HG03442 (cell line): ENCODE data around the gene HARS1.
"Not testable (repeated sequence)": the region's sequence is repeated elsewhere in the genome, so short reads cannot be mapped to it uniquely, and the experiment has no call there.

ENCODE experiments used
- ATAC-seq: cut with Tn5 transposase; IDR thresholded peaks from one replicate; pipeline ENCODE4 v1.9.1; 2021; ENCODE audit warnings: mild to moderate bottlenecking, moderate library complexity; ENCODE audit not compliant: unreplicated experiment

The HARS1 gene

GRCh38 chr5:140677947-140678346, 13.2 kb downstream of the HARS1 start:
- peak; percentile 68 for ATAC-seq

GRCh38 chr5:140674629-140675028, 16.5 kb downstream of the HARS1 start:
- ATAC-seq = no peak

- no peak for ATAC-seq
Observed at GRCh38 chr5:140674211-140674610, 17.0 kb downstream of the HARS1 start.

- ATAC-seq = no peak
Observed at GRCh38 chr5:140673187-140673976, 17.8 kb downstream of the HARS1 start, which contains the start of gene DND1. TSS of gene DND1 (minus strand) at chr5:140673576. CDS start at chr5:140673542, 34 bp downstream.

- ATAC-seq = no peak
Observed at GRCh38 chr5:140672455-140673186, 18.5 kb downstream of the HARS1 start.

GRCh38 chr5:140671472-140672125, 19.6 kb downstream of the HARS1 start:
- no peak for ATAC-seq

- not testable (repeated sequence) for ATAC-seq
Observed at GRCh38 chr5:140671035-140671434, 20.1 kb downstream of the HARS1 start.

GRCh38 chr5:140664359-140665119, 26.6 kb downstream of the HARS1 start, which contains the start of gene WDR55:
TSS of gene WDR55 (plus strand) at chr5:140664904. CDS start at chr5:140664913, 9 bp downstream.
- ATAC-seq = peak; percentile 96

- no peak for ATAC-seq
Observed at GRCh38 chr5:140664030-140664358, 27.2 kb downstream of the HARS1 start.

- ATAC-seq = not testable (repeated sequence)
Observed at GRCh38 chr5:140660371-140660770, 30.8 kb downstream of the HARS1 start.

- ATAC-seq = no peak
Observed at GRCh38 chr5:140658870-140659269, 32.3 kb downstream of the HARS1 start.

GRCh38 chr5:140647042-140647419, 44.1 kb downstream of the HARS1 start:
- no peak for ATAC-seq

- no peak for ATAC-seq
Observed at GRCh38 chr5:140642718-140643117, 48.5 kb downstream of the HARS1 start.

GRCh38 chr5:140641716-140642115, 49.5 kb downstream of the HARS1 start:
- no peak for ATAC-seq

GRCh38 chr5:140639148-140639981, 51.8 kb downstream of the HARS1 start, which contains the start of gene TMCO6:
TSS of gene TMCO6 (plus strand) at chr5:140639451. CDS start at chr5:140639528, 77 bp downstream.
- peak; percentile 92 for ATAC-seq

GRCh38 chr5:140638898-140639147, 52.3 kb downstream of the HARS1 start:
- not testable (repeated sequence) for ATAC-seq

- ATAC-seq = no peak
Observed at GRCh38 chr5:140637371-140638100, 53.6 kb downstream of the HARS1 start.

- no peak for ATAC-seq
Observed at GRCh38 chr5:140635291-140636257, 55.6 kb downstream of the HARS1 start.
